HG02798 (cell line): ENCODE measurements around the gene UCP3.

Experiments
- ATAC-seq: cut with Tn5 transposase; IDR thresholded peaks from one replicate; pipeline ENCODE4 v1.9.1; 2021; ENCODE audit warnings: mild to moderate bottlenecking; ENCODE audit not compliant: unreplicated experiment, poor library complexity

Gene UCP3

GRCh38 chr11:74008373-74009229 is at the start of gene UCP3:
UCP3 (minus strand) TSS chr11:74009085; CDS start chr11:74007042, 2,043 bp downstream.
- no peak for ATAC-seq

DNA sequence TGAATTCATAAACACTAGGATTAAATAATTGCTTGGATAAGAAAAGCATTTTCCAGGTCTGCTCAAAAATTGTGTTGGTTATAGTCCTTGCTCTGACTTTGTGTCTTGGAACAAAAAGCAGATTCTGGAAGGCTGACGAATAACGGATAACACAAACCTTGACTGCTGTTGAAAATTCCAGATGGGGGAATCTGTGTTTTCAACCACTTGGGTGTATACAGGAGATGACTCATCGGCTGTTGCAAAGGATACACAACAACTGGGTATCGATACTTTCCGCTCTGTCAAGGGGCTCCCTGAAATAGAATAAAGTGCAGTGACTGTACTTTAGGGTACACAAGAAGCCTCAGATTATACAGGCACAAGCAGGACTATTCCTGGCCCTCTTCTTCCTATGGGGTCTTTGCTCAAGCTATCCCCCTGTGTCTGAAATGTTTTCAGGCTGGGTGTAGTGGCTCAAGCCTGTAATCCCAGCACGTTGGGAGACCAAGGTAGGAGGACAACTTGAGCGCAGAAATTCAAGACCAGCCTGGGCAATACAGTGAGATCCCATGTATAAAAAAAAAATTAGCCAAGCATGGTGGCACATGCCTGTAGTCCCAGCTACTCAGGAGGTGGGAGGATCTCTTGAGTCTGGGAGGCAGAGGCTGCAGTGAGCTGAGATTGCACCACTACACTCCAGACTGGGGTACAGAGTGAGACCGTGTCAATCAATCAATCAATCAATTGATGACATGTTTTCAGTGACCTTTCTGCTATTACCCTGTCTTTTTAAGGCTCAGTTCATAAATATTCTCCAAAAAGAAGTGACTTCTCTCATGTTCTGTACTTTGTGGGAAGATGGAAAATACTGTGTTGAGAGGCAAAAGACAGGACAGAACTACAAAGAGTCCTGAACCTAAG is 48.6 kb upstream of the UCP3 start:
- ATAC-seq: no peak

DNA sequence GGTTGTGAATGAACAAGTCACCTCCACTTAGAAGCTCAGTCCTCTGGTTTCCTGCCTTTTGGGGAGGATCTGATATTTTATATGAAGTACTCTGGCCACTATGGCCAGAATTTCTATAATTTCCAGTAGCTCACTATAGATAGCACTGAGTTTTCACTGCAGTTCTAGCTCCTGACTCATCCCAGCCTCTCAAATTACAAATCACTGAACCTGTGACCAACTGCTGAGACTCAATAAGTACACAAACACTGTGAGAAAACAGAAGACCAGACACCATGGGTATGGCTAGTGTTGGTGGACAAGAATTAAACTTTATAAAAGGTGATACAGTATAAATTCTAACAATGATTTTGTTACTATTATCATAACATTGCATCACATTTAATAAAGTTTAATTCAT is 47.1 kb upstream of the UCP3 start:
- ATAC-seq: no peak

DNA sequence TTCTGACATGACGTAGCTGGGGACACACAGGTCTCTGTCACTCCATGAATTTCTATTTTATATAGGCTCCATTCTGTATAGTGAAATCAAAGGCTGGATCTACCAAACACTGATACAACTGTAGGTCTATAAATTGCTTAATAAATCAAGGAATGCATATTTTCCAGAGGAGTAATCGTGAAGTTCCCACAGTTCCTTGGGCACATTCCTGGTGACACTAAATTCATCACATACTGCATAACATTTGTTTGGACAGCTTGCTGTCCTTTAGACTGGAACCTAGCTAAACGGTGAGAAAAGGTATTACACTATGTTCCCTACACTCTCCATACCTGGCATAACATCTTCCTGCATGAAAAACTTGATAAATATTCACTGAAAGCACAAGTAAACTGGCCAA is 41.6 kb upstream of the UCP3 start:
- no peak for ATAC-seq

DNA sequence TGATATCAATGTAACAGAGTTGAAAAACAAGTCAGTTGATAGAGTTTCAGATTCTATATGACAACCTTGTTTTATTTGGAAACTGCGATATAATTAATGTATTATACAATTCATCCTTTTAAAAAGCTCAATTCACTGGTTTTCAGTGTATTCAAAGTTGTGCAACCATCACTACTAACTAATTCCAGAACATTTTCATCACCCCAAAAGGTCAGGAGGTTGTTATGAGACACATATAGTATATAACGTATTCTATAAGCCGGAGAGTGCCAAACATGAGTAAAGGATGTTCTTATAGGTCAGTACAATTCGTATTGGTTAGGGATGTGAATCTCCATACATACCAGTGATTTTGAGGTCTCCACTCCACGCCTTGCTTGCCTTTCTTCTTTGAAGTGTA is 40.1 kb upstream of the UCP3 start:
- no peak for ATAC-seq

DNA sequence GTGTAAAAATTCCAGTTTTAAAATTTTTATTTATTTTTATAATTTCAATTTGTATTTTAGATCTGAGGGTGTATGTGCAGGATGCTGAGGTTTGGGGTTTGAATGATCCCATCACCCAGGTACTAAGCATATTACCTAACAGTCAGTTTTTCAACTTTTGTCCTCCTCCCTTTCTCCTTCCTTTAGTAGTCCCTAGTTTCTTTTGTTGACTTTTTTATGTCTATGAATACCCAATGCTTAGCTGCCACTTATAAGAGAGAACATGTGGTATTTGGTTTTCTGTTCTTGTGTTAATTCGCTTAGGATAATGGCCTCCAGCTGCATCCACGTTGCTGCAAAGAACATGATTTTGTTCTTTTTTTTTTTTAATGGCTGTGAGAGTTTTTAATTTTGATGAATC is 35.7 kb upstream of the UCP3 start:
- no peak for ATAC-seq

- no peak for ATAC-seq
Measured at GRCh38 chr11:74043450-74043849, 34.6 kb upstream of the UCP3 start.

DNA sequence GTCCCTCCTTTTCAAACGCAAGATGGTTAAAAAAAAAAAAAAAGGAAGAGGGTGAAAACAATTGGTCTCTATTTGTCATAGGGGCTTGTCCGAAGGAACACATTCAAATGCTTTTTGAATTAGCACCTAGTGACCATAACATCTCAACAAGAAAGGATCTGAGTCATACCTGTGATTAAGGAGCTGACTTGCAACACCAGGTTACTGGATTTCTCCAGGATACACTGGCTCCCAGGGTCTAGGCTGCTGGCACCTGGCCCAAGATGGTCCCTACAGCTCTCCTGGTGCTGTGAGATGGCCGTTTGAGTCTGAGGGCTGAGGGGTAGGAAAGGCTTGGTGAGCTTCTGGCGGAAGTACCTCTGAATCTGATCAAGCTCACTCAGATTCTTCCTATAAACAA is 28.4 kb upstream of the UCP3 start:
- no peak for ATAC-seq

GRCh38 chr11:74035264-74035663 is 26.4 kb upstream of the UCP3 start:
- no peak for ATAC-seq

GRCh38 chr11:74033046-74033445 is 24.2 kb upstream of the UCP3 start:
- ATAC-seq: no peak

GRCh38 chr11:74030723-74031676 is 22.1 kb upstream of the UCP3 start:
- no peak for ATAC-seq

DNA sequence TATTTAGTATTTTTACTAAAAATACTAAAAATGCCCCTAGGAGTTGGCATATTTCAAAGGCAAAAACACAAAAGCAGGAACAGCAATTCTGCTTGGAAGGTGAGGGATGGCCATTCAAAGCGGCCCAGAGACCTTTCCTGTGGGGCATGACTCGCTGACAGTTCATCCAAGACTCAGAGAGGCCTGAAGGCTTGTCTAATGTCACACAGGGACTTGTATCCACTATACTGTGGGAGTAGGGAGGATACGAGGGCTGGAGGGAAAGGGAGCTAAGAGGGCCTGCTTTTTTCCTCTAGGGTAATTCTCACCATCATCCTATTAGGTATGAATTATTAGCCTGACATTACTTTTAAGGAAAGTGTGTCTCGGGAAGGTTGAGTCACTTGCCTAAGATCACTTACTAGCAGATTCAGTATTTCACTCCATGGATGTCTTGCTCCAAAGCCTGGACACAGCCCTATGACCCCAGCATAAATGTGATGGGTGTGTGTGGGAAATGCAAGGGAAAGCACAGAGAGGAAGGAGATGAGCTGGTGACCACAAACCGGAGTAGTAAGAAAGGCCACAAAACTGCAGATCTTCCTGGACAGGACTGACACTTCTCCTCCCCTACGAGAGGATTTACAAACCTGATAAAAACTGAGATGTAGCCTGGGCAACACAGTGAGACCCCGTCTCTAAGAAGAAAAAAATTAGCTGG is 16.7 kb upstream of the UCP3 start:
- no peak for ATAC-seq

- no peak for ATAC-seq
Measured at GRCh38 chr11:74024261-74025029, 15.6 kb upstream of the UCP3 start.

DNA sequence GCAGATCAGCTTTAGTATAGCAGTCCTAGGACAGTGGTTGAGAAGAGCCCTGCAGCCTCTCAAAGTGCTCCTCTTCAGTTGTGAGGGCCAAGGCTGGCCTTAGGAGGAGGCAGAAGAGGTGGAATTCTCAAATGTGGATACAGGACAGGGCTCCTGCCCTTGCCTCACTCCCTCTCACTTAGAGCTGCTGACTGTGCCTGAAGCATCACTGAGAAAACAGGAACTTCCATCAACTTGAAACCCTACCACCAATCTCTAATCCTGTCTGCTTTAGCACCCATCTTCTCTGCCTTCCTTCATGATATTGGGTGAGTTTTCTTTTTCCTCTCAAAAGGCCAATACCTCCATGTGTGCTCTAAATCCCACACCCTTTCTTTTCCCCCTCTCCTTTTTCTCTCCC is 14.4 kb upstream of the UCP3 start:
- no peak for ATAC-seq

- no peak for ATAC-seq
Measured at GRCh38 chr11:74022546-74022945, 13.7 kb upstream of the UCP3 start.

- no peak for ATAC-seq
Measured at GRCh38 chr11:74021998-74022397, 13.1 kb upstream of the UCP3 start.

DNA sequence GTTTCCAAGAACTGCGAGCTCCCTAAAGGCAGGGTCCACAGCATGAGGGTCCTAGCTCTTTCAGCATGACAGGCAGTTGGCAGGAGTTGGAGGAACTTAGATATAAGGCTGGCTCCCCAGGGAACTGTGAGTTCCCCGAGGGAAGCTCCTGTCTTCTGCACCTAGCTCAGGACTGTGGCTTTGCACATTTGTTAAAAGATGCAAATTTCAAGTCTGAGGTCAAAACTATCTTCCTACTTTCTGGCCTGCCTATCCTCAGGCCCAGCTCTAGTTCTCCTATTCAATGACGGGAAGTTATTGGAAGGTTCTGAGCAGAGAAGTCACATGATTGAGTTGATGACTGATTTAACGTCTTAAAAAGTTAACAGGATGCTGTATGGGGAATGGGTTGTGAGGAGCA is 11.7 kb upstream of the UCP3 start:
- peak; percentile 74 for ATAC-seq

GRCh38 chr11:74019860-74020259 is 11.0 kb upstream of the UCP3 start:
- no peak for ATAC-seq
